Measurements from ENCODE around the gene DAO.

- TF ChIP-seq, protein P1, sequence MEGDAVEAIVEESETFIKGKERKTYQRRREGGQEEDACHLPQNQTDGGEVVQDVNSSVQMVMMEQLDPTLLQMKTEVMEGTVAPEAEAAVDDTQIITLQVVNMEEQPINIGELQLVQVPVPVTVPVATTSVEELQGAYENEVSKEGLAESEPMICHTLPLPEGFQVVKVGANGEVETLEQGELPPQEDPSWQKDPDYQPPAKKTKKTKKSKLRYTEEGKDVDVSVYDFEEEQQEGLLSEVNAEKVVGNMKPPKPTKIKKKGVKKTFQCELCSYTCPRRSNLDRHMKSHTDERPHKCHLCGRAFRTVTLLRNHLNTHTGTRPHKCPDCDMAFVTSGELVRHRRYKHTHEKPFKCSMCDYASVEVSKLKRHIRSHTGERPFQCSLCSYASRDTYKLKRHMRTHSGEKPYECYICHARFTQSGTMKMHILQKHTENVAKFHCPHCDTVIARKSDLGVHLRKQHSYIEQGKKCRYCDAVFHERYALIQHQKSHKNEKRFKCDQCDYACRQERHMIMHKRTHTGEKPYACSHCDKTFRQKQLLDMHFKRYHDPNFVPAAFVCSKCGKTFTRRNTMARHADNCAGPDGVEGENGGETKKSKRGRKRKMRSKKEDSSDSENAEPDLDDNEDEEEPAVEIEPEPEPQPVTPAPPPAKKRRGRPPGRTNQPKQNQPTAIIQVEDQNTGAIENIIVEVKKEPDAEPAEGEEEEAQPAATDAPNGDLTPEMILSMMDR (conservative IDR thresholded peaks at IDR 0.05; ENCODE audit: low read length) = no peak
- no peak for TF ChIP-seq EZH2phosphoT487 (IDR thresholded peaks at IDR 0.05; ENCODE audit: borderline replicate concordance, low read depth, low read length)
Observed at GRCh38 chr12:108935159-108935763, 55.4 kb downstream of the DAO start.
